ENCODE data around the gene WWOX. TPM values are rescaled to one million over a fixed set of nuclear protein-coding genes. Genes with fewer than 3 reads are reported as not detected.

The WWOX gene
- total and polyA plus RNA-seq, 2 of the 13 experiments (the other 11 are each of a cell fraction or from before 2014, with no cell fraction given): 9.1 to 37.4 TPM

GRCh38 chr16:78506367-78507193 is 407.1 kb downstream of the WWOX start (continued):
- 0 out of 2 replicates have a peak, but pooled peaks have one; percentile 10 for TF ChIP-seq PBX3 (CRISPR knock-in tag; IDR thresholded peaks at IDR 0.05; ENCODE audit: borderline replicate concordance)
- no peak for TF ChIP-seq SMARCC2 (IDR thresholded peaks at IDR 0.05)
- TF ChIP-seq HNF4G (IDR thresholded peaks at IDR 0.05; ENCODE audit: borderline replicate concordance, low read depth, low read length): peak; percentile 24; the same call in 1 of the 2 replicates
- no peak for TF ChIP-seq HNF4G (CRISPR knock-in tag; IDR thresholded peaks at IDR 0.05; ENCODE audit: borderline replicate concordance, low read depth)
- peak; percentile 57; the same call in 1 of the 2 replicates for TF ChIP-seq POLR2G (IDR thresholded peaks at IDR 0.05; ENCODE audit: low read depth, low read length)
- TF ChIP-seq HNF4A (CRISPR knock-in tag; IDR thresholded peaks at IDR 0.05): peak; percentile 48
- peak; percentile 44 for TF ChIP-seq HNF1A (IDR thresholded peaks at IDR 0.05; ENCODE audit: low read depth)
- peak; percentile 62; the same call in 1 of the 2 replicates for TF ChIP-seq HNF1A (CRISPR knock-in tag; IDR thresholded peaks at IDR 0.05; ENCODE audit: borderline replicate concordance)
- no peak for TF ChIP-seq ZNF564 (CRISPR knock-in tag; IDR thresholded peaks at IDR 0.05)
- TF ChIP-seq CHD2 (IDR thresholded peaks at IDR 0.05; ENCODE audit: low read depth, low read length): no peak
- TF ChIP-seq NFKBIZ (CRISPR knock-in tag; IDR thresholded peaks at IDR 0.05): 0 out of 2 replicates have a peak, but pooled peaks have one; percentile 8
- TF ChIP-seq SKIL (CRISPR knock-in tag; IDR thresholded peaks at IDR 0.05; ENCODE audit: borderline replicate concordance): no peak
- TF ChIP-seq ZNF670 (CRISPR knock-in tag; IDR thresholded peaks at IDR 0.05; ENCODE audit: borderline replicate concordance): no peak
- no peak for TF ChIP-seq ZNF333 (CRISPR knock-in tag; IDR thresholded peaks at IDR 0.05; ENCODE audit: borderline replicate concordance)
- no peak for TF ChIP-seq PHF8 (CRISPR knock-in tag; IDR thresholded peaks at IDR 0.05)
- no peak for TF ChIP-seq PRPF4 (IDR thresholded peaks at IDR 0.05; ENCODE audit: low read depth, low read length, poor library complexity, severe bottlenecking)
- TF ChIP-seq CEBPG (CRISPR knock-in tag; IDR thresholded peaks at IDR 0.05): peak; percentile 15; the same call in 1 of the 2 replicates
- TF ChIP-seq ZNF121 (CRISPR knock-in tag; IDR thresholded peaks at IDR 0.05): peak; percentile 82
- no peak for TF ChIP-seq ZBTB49 (CRISPR knock-in tag; IDR thresholded peaks at IDR 0.05; ENCODE audit: borderline replicate concordance)
